OCI-LY3 (cell line): ENCODE data around the gene SNED1.

Experiments used
- EZH2phosphoT487 ChIP-seq: fragments of 200-600 bp; shearing (Covaris generic); IDR thresholded peaks from 2 replicates; pipeline ENCODE4 v1.6.1; 2018; ENCODE audit warnings: antibody characterized with exemption, mixed run types, low read depth
- TF ChIP-seq, protein P1 (sequence below): fragments of 200-600, 300-600 bp; sonication (generic); IDR thresholded peaks from 2 replicates; pipeline ENCODE4 v1.5.1; 2014; ENCODE audit warnings: antibody characterized with exemption, low read length, low read depth

GRCh38 chr2:241072553-241073165, 74.2 kb downstream of the SNED1 start:
- TF ChIP-seq, protein P1, sequence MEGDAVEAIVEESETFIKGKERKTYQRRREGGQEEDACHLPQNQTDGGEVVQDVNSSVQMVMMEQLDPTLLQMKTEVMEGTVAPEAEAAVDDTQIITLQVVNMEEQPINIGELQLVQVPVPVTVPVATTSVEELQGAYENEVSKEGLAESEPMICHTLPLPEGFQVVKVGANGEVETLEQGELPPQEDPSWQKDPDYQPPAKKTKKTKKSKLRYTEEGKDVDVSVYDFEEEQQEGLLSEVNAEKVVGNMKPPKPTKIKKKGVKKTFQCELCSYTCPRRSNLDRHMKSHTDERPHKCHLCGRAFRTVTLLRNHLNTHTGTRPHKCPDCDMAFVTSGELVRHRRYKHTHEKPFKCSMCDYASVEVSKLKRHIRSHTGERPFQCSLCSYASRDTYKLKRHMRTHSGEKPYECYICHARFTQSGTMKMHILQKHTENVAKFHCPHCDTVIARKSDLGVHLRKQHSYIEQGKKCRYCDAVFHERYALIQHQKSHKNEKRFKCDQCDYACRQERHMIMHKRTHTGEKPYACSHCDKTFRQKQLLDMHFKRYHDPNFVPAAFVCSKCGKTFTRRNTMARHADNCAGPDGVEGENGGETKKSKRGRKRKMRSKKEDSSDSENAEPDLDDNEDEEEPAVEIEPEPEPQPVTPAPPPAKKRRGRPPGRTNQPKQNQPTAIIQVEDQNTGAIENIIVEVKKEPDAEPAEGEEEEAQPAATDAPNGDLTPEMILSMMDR: no peak
- TF ChIP-seq EZH2phosphoT487: no peak
